IPS-20b (cell line): ENCODE data around the gene NOXA1.
"Not testable (repeated sequence)": the region's sequence is repeated elsewhere in the genome, so short reads cannot be mapped to it uniquely, and the experiment has no call there.

Experiments used
- H3K27ac ChIP-seq: one replicate; pipeline ENCODE4 v1.5.1; 2013; ENCODE audit warnings: low read length
- H3K27me3 ChIP-seq: 2 replicates; pipeline ENCODE4 v1.6.1; 2013; ENCODE audit warnings: mild to moderate bottlenecking, low read length, inconsistent platforms; ENCODE audit not compliant: insufficient read depth
- H3K36me3 ChIP-seq: 2 replicates; pipeline ENCODE4 v1.6.1; 2013; ENCODE audit warnings: low read depth, mild to moderate bottlenecking, inconsistent platforms, low read length, moderate library complexity; ENCODE audit not compliant: insufficient read depth
- H3K4me1 ChIP-seq: 2 replicates; pipeline ENCODE4 v1.6.1; 2013; ENCODE audit warnings: mild to moderate bottlenecking, control low read depth, inconsistent platforms, low read length, moderate library complexity; ENCODE audit not compliant: insufficient read depth
- H3K4me3 ChIP-seq: 2 replicates; pipeline ENCODE4 v1.5.1; 2013; ENCODE audit warnings: mild to moderate bottlenecking, low read length, inconsistent platforms
- H3K9ac ChIP-seq: 2 replicates; pipeline ENCODE4 v1.6.1; 2013; ENCODE audit warnings: low read depth, mild to moderate bottlenecking, inconsistent platforms, low read length, moderate library complexity
- H3K9me3 ChIP-seq: 2 replicates; pipeline ENCODE4 v1.6.1; 2013; ENCODE audit warnings: mild to moderate bottlenecking, low read depth, low read length, inconsistent platforms; ENCODE audit not compliant: insufficient read depth

NOXA1 gene

GRCh38 chr9:137422604-137423513 is at the start of gene NOXA1, which contains the start of gene EXD3:
Gene NOXA1, plus strand, starts transcription at chr9:137423393. Its CDS starts 137 bp downstream, at chr9:137423530.
Gene EXD3, minus strand, starts transcription at chr9:137423162. Its CDS starts 27,805 bp downstream, at chr9:137395357.
- peaks cover 4% of the 10 kb centered on the region; the same call in 1 of the 2 replicates for H3K4me1 ChIP-seq
- no peaks in the 10 kb centered on the region for H3K36me3 ChIP-seq
- no peaks in the 10 kb centered on the region for H3K9me3 ChIP-seq
- H3K4me3 ChIP-seq = peak within 1 kb of the TSS; percentile 85
- peak within 1 kb of the TSS; percentile 75; the same call in 1 of the 2 replicates for H3K9ac ChIP-seq
- H3K27me3 ChIP-seq = peaks cover 15% of the 10 kb centered on the region; the same call in 1 of the 2 replicates
- H3K27ac ChIP-seq = no peak within 1 kb of the TSS

GRCh38 chr9:137373611-137373980 is 49.6 kb upstream of the NOXA1 start:
- H3K36me3 ChIP-seq = no peaks in the 10 kb centered on the region
- H3K27ac ChIP-seq = no peak overlapping the region
- H3K4me1 ChIP-seq = no peaks in the 10 kb centered on the region
- H3K9ac ChIP-seq = no peak overlapping the region
- H3K27me3 ChIP-seq = no peaks in the 10 kb centered on the region; the same call in 1 of the 2 replicates
- H3K4me3 ChIP-seq = no peak overlapping the region
- 0 out of 2 replicates have a peak, but pooled peaks cover 4% of the 10 kb centered on the region for H3K9me3 ChIP-seq

GRCh38 chr9:137374131-137374845 is 48.9 kb upstream of the NOXA1 start:
- H3K4me1 ChIP-seq = no peaks in the 10 kb centered on the region
- H3K4me3 ChIP-seq = no peak overlapping the region
- H3K27me3 ChIP-seq = no peaks in the 10 kb centered on the region; the same call in 1 of the 2 replicates
- no peaks in the 10 kb centered on the region for H3K36me3 ChIP-seq
- no peak overlapping the region for H3K27ac ChIP-seq
- H3K9ac ChIP-seq = no peak overlapping the region
- H3K9me3 ChIP-seq = 0 out of 2 replicates have a peak, but pooled peaks cover 4% of the 10 kb centered on the region

- Histone ChIP-seq H3K4me3 (no peak overlapping the region), H3K4me1 (no peaks in the 10 kb centered on the region), H3K36me3 (no peaks in the 10 kb centered on the region), H3K27ac (no peak overlapping the region), H3K27me3 (no peaks in the 10 kb centered on the region; the same call in 1 of the 2 replicates), H3K9ac (no peak overlapping the region), H3K9me3 (0 out of 2 replicates have a peak, but pooled peaks cover 4% of the 10 kb centered on the region)
These were observed 47.7 kb upstream of the NOXA1 start for GRCh38 chr9:137375321-137376058.

- Histone ChIP-seq H3K4me1 (no peaks in the 10 kb centered on the region), H3K9me3 (0 out of 2 replicates have a peak, but pooled peaks cover 4% of the 10 kb centered on the region), H3K4me3 (no peak overlapping the region), H3K27me3 (no peaks in the 10 kb centered on the region; the same call in 1 of the 2 replicates), H3K36me3 (no peaks in the 10 kb centered on the region), H3K27ac (no peak overlapping the region), H3K9ac (no peak overlapping the region)
These were observed 46.8 kb upstream of the NOXA1 start for GRCh38 chr9:137376386-137376785.

GRCh38 chr9:137378688-137379410 is 44.3 kb upstream of the NOXA1 start:
- H3K36me3 ChIP-seq, H3K4me3 ChIP-seq, H3K27me3 ChIP-seq, H3K4me1 ChIP-seq, H3K9me3 ChIP-seq, H3K9ac ChIP-seq, H3K27ac ChIP-seq: not testable (repeated sequence)

- no peak overlapping the region for H3K9ac ChIP-seq
- H3K27ac ChIP-seq = no peak overlapping the region
- H3K4me3 ChIP-seq = no peak overlapping the region
- no peaks in the 10 kb centered on the region; the same call in 1 of the 2 replicates for H3K27me3 ChIP-seq
- H3K4me1 ChIP-seq = no peaks in the 10 kb centered on the region
- H3K36me3 ChIP-seq = no peaks in the 10 kb centered on the region
- H3K9me3 ChIP-seq = 0 out of 2 replicates have a peak, but pooled peaks cover 4% of the 10 kb centered on the region
These were observed 43.4 kb upstream of the NOXA1 start for GRCh38 chr9:137379761-137380161.

- no peaks in the 10 kb centered on the region for H3K4me1 ChIP-seq
- no peak overlapping the region for H3K9ac ChIP-seq
- no peaks in the 10 kb centered on the region for H3K36me3 ChIP-seq
- H3K4me3 ChIP-seq = no peak overlapping the region
- no peaks in the 10 kb centered on the region; the same call in 1 of the 2 replicates for H3K27me3 ChIP-seq
- H3K27ac ChIP-seq = no peak overlapping the region
- 0 out of 2 replicates have a peak, but pooled peaks cover 4% of the 10 kb centered on the region for H3K9me3 ChIP-seq
These were observed 43.0 kb upstream of the NOXA1 start for GRCh38 chr9:137380171-137380570.

GRCh38 chr9:137380606-137381005 is 42.6 kb upstream of the NOXA1 start:
- no peaks in the 10 kb centered on the region; the same call in 1 of the 2 replicates for H3K27me3 ChIP-seq
- no peak overlapping the region for H3K4me3 ChIP-seq
- H3K4me1 ChIP-seq = no peaks in the 10 kb centered on the region
- H3K9ac ChIP-seq = no peak overlapping the region
- H3K36me3 ChIP-seq = no peaks in the 10 kb centered on the region
- no peaks in the 10 kb centered on the region for H3K9me3 ChIP-seq
- no peak overlapping the region for H3K27ac ChIP-seq

GRCh38 chr9:137381501-137382443 is 41.4 kb upstream of the NOXA1 start:
- H3K27ac ChIP-seq = no peak overlapping the region

More at GRCh38 chr9:137381501-137382443, 41.4 kb upstream of the NOXA1 start:
- Histone ChIP-seq H3K4me3 (no peak overlapping the region), H3K27me3 (no peaks in the 10 kb centered on the region; the same call in 1 of the 2 replicates), H3K9me3 (no peaks in the 10 kb centered on the region), H3K4me1 (no peaks in the 10 kb centered on the region), H3K9ac (no peak overlapping the region), H3K36me3 (no peaks in the 10 kb centered on the region)
